SJSA1 (cell line): ENCODE results near the gene GPRIN1. TPM values are rescaled to one million over a fixed set of nuclear protein-coding genes. Genes with fewer than 3 reads are reported as not detected.

Experiments used
- DNase-seq, 2 experiments: peaks; one replicate each; pipeline ENCODE4 v3.0.0-alpha.2; 2015 to 2020; ENCODE audit warnings: low spot score in 2 of 2, low read depth in 1 of 2
- H3K27ac ChIP-seq: fragments of 250-450 bp; sonication (Bioruptor Pico); 2 replicates; pipeline ENCODE4 v1.5.1; 2020; ENCODE audit warnings: mild to moderate bottlenecking, moderate library complexity
- H3K27me3 ChIP-seq: fragments of 250-450 bp; sonication (Bioruptor Pico); replicated peaks from 2 replicates; pipeline ENCODE4 v1.5.1; 2020; ENCODE audit warnings: mild to moderate bottlenecking, moderate library complexity
- H3K36me3 ChIP-seq: fragments of 250-450 bp; sonication (Bioruptor Pico); 2 replicates; pipeline ENCODE4 v1.5.1; 2020; ENCODE audit warnings: mild to moderate bottlenecking
- H3K4me1 ChIP-seq: fragments of 250-450 bp; sonication (Bioruptor Pico); replicated peaks from 2 replicates; pipeline ENCODE4 v1.6.1; 2021; ENCODE audit warnings: mild to moderate bottlenecking
- H3K4me3 ChIP-seq: fragments of 250-450 bp; sonication (Bioruptor Pico); 2 replicates; pipeline ENCODE4 v1.5.1; 2020; ENCODE audit warnings: mild to moderate bottlenecking
- H3K9me3 ChIP-seq: fragments of 250-450 bp; sonication (Bioruptor Pico); replicated peaks from 2 replicates; pipeline ENCODE4 v1.5.1; 2020; ENCODE audit warnings: mild to moderate bottlenecking
- total RNA-seq: library from RNA; depleted of rRNA; stranded (reverse); fragments of >200 nt; shearing (Covaris generic); gene quantifications from 2 replicates; pipeline ENCODE4 v1.2.3, GENCODE V29; 2014; rRNA removed

The GPRIN1 gene
- total RNA-seq = 15.0 and 15.6 TPM in 2 replicates

DNA sequence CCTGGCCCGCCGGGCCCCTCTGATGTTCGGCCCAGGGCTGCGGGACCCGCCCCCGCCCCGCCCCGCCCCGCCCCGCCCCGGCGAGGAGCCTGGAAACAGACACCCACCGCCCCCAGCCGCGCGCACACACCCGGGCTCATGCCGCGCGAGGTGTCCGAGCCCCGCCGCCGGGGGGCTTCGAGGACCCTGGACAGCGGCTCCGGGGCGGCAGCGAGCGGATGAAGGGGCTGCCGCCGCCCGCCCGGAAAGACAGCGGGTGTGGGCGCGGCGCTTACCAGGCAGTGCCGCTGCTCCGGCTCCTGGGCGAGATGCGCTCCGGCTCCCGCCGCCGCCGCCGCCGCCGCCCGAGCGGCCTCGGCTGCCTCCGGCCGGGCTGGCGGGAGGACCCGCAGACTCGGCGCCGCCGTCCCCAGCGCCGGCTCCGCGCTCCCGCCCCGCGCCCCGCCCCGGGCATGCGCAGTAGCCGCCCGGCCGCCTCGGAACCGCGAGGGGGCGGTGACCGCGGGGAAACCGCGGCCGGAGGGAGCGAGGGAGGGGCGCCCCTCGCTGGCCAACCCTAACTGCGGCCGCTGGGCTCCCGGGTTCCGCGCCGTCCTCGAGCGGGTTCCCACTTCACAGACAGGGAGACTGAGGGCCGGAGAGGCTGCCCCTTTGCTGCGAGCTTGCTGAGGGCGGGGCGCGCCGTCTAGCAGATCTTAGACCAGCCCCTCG, at the start of gene GPRIN1:
Gene GPRIN1, minus strand, starts transcription at position 433 of the 711 bp plus-strand sequence. CDS start 10,322 bp downstream, outside the sequence.
- Histone ChIP-seq H3K4me3 (peak within 1 kb of the TSS; percentile 84), H3K36me3 (no peaks in the 10 kb centered on the region; the same call in none of the 2 replicates), H3K27ac (no peak within 1 kb of the TSS), H3K4me1 (peaks cover 27% of the 10 kb centered on the region), H3K27me3 (no peaks in the 10 kb centered on the region), H3K9me3 (no peaks in the 10 kb centered on the region)
- DNase-seq = peak; percentile 69 to 76

DNA sequence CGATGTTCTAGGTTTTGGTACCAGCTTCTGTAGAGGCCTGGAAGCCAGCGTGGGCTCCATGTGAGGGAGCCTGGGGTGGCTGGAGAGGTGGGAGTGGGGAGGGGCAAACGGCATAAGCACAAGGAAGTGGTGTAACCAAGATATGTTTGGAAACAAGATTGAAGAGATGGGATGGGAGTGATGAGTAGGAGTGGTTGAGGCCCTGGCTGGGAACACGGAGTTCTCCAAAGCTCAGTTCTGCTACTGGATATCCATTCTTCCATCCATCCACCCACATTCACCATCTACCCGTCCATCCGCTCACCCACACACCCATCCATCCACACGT, 49.5 kb upstream of the GPRIN1 start:
- Histone ChIP-seq H3K27me3 (peaks cover 24% of the 10 kb centered on the region), H3K36me3 (peaks cover 18% of the 10 kb centered on the region), H3K27ac (no peak overlapping the region), H3K9me3 (no peaks in the 10 kb centered on the region), H3K4me3 (no peak overlapping the region), H3K4me1 (peaks cover 13% of the 10 kb centered on the region)
- no peak for DNase-seq

DNA sequence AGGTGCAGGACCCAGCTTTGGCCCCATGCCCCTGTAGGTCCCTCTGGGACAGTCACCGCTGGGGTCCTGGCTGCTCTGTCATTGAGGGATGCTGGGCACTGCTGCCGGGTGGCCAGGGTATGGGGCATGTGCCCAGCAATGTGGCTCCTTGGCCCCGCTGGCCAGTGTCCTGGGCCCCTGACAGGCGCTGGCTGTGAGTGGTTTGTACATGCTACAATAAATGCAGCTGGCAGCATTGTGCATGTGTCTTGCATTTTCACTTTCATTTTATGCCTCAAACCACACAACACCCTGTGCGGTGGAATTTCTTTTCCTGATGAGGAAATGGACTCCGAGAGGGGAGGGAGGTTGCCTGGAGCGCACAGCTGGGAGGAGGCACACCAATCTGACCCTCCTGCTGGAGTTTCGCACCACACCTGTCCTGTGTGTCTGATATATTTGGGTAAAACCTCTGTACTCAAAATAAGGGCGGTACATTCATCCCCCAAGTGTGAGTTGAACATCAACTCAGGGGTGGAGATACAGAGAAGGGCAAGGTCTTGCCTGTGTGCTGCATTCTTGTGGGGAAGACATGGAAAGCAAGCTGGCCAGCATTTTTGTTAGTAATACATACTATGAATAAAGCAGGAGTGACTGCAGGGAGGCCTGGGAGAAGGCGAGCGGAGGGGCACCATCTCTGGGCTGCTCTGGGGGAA, 49.0 kb upstream of the GPRIN1 start:
- peak overlapping the region; percentile 3; the same call in 1 of the 2 replicates for H3K4me3 ChIP-seq
- H3K27ac ChIP-seq = no peak overlapping the region
- peaks cover 19% of the 10 kb centered on the region for H3K27me3 ChIP-seq

DNA sequence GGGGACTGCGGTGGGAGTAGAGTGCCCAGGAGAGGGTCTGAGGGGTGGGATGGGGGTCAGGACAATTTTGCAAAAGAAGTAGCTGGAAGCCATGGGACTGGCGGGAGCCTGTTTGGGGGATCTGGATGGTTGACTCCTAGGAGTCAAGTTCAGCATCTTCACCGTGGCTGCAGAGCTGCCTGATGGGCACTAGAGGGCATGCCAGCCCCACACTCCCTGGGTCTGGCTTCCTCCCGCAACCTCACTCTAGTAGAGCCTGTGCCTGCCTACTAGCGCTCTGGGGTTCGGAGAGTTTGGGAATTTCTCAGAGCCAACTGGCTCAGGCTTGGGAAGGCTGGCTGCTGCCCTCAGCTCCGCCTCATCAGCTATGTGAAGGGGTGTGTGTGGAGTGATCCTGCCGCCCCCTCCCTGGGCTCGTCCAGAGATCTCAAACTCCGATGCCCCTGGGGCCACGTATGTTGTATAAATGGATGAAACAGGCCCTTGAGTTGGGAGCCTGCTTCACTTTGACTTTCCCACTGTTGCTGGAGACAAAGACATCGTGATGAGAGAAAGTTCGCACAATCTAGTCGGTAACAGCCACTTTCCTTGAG, 48.1 kb upstream of the GPRIN1 start:
- Histone ChIP-seq H3K4me3 (no peak overlapping the region), H3K27me3 (peaks cover 10% of the 10 kb centered on the region), H3K27ac (no peak overlapping the region), H3K9me3 (no peaks in the 10 kb centered on the region), H3K4me1 (peaks cover 13% of the 10 kb centered on the region), H3K36me3 (peaks cover 29% of the 10 kb centered on the region)
- peak; percentile 63 to 82 for DNase-seq

More for the DNA sequence above, 49.0 kb upstream of the GPRIN1 start:
- Histone ChIP-seq H3K9me3 (no peaks in the 10 kb centered on the region), H3K36me3 (peaks cover 20% of the 10 kb centered on the region), H3K4me1 (peaks cover 13% of the 10 kb centered on the region)
- DNase-seq = peak in 1 of 2 experiments; percentile 71

DNA sequence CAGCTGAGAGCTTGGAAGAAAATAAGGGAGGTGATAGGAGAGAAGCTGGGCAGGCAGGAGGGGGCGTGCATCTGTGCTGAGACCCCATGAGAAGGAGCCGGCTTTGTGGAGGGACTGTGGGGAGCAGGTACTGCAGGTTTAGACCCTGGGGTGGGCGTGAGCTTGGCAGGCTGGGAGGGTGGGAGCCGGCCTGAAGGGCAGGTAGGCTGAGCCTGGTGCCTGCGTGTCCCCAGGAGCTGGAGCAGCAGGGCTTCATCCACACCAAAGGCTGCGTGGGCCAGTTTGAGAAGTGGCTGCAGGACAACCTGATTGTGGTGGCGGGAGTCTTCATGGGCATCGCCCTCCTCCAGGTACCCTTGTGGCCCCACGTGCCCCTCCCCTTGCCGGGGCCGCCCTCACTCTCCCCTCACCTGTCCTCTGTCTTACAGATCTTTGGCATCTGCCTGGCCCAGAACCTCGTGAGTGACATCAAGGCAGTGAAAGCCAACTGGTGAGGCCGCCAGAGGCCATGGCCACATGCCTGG, 46.6 kb upstream of the GPRIN1 start:
- no peak overlapping the region for H3K27ac ChIP-seq
- peaks cover 13% of the 10 kb centered on the region for H3K4me1 ChIP-seq
- H3K36me3 ChIP-seq = peaks cover 35% of the 10 kb centered on the region
- DNase-seq = no peak
- H3K4me3 ChIP-seq = no peak overlapping the region
- no peaks in the 10 kb centered on the region for H3K9me3 ChIP-seq
- H3K27me3 ChIP-seq = 0 out of 2 replicates have a peak, but pooled peaks cover 2% of the 10 kb centered on the region

DNA sequence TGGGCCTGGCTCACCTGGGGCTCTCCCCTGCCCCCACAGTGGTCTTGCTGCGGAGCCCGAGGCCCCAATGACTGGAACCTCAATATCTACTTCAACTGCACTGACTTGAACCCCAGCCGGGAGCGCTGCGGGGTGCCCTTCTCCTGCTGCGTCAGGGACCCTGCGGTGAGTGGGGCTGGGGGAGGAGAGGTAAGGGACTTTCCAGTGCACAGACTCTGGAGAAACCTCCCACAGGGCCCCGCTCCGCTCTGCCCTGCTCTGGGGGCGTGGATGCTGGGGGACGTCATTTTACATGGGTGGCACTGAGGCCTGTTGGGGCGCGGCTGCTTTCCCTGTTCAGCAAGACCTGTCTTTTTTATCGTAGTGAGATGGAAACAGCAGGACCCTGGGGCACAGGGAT, 44.9 kb upstream of the GPRIN1 start:
- Histone ChIP-seq H3K36me3 (peaks cover 35% of the 10 kb centered on the region), H3K4me1 (peaks cover 13% of the 10 kb centered on the region), H3K27me3 (no peaks in the 10 kb centered on the region), H3K27ac (no peak overlapping the region), H3K9me3 (no peaks in the 10 kb centered on the region), H3K4me3 (no peak overlapping the region)
- DNase-seq = no peak

DNA sequence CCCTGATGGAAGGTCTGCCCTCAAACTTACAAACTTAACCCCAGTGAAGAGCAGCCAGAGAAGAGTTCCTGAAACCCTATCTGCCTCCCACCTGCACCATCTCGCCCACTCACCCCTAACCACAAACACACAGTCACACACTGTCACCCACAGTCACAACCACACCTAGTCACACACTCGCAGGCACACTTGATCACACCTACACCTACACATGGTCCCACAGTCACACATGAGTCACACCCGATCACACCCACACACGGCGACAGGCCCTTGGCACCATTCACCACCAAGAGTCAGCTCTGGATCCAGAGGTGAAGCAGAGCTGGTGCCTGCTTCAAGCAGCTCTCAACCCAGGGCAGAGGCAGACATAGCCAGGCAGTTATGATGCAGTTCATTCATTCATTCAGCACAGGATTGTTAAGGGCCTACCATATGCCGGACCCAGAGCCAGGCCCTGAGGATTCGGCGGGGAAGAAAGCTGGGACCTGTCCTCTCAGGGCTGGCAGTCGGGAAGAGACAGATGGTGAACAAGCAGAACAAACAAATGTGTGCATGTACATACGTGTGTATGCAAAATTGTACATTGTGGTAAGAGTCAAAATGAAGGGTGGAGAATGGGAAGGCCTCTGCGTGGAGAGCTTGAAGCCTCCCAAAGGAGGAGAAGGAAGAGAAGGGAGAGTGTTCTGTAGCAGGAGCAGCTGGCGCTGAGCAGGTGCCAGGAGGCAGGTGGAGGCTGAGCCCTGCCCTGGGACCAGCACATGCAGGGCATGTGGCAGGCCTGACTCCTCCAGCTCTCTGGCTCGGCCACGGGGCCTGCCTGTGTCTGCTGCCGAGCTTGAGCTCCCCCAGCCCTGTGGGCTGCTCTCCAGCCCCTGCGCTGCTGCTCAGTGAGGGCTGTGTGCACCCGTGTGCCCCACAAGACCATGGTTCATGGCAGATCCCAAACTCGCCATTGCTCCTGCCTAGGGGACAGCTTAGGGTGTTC, 43.7 kb upstream of the GPRIN1 start:
- H3K27ac ChIP-seq = no peak overlapping the region
- no peaks in the 10 kb centered on the region for H3K27me3 ChIP-seq
- H3K4me1 ChIP-seq = peaks cover 9% of the 10 kb centered on the region
- no peak for DNase-seq
- H3K4me3 ChIP-seq = no peak overlapping the region
- H3K36me3 ChIP-seq = peaks cover 35% of the 10 kb centered on the region
- no peaks in the 10 kb centered on the region for H3K9me3 ChIP-seq

DNA sequence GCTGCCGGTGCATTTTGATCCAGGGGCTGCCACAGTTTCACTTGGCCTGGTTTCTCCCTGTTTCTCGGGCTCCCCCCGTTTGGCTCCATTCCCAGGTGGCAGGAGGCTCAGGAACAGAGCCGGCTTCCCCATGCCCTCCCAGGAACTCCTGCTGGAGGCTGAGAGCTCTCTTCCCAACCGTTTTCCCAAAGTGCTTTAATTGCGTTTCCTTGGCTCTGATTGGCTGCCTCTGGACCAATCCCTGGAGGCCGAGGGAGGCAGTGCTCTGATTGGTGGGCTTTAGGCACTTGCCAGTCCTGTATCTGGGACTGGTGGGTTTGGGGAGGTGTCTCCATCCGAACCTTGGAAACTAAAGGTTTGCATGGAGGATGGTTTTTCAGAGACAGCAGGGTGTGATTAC, 42.2 kb upstream of the GPRIN1 start:
- Histone ChIP-seq H3K4me1 (peaks cover 11% of the 10 kb centered on the region), H3K27ac (no peak overlapping the region), H3K9me3 (no peaks in the 10 kb centered on the region), H3K4me3 (no peak overlapping the region), H3K36me3 (peaks cover 29% of the 10 kb centered on the region), H3K27me3 (no peaks in the 10 kb centered on the region)
- DNase-seq = no peak

DNA sequence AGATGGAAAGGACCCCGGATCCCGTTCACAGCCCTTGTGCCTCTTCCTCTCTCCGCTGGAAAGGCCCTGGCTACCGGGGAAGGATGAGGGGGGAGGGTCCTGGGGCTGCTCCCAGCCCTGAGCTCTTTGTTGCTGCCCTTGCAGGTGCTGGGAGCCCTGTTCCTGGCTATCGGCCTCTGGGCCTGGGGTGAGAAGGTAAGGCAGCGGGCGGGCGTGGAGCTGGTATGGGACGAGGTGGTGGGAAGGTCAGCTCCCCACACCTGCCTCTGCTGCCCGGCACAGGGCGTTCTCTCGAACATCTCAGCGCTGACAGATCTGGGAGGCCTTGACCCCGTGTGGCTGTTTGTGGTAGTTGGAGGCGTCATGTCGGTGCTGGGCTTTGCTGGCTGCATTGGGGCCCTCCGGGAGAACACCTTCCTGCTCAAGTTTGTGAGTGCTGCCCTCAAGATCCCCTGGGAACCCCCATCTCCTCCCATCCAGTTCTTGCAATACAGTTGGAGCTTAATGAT, 41.6 kb upstream of the GPRIN1 start:
- no peaks in the 10 kb centered on the region for H3K27me3 ChIP-seq
- no peak overlapping the region for H3K4me3 ChIP-seq
- H3K36me3 ChIP-seq = peaks cover 23% of the 10 kb centered on the region
- H3K27ac ChIP-seq = no peak overlapping the region
- DNase-seq = no peak
- H3K4me1 ChIP-seq = peaks cover 15% of the 10 kb centered on the region
- H3K9me3 ChIP-seq = no peaks in the 10 kb centered on the region

DNA sequence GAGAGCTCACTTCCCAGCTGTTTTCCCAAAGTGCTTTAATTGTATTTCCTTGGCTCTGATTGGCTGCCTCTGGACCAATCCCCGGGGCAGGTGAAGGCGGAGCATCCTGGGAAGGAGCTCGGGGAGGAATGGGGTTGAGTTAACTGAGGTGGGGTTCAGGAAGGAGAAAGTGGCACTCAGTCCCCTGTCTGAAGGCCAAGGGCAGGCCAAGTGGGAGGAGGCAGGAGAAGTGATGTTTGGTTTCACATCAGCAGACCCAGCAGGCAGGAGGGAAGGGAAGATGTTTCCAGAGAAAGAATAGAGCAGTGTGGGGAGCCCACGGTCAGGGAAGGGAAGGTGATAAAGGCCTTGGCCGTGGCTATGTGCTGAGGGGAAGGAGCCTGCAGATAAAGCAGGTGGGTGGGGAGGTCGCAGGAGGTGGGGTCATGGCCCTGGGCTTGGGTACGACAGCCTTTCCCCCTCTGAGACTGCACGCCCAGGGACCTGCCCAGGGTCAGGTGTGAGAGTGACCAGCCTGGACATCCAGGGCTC, 40.5 kb upstream of the GPRIN1 start:
- Histone ChIP-seq H3K4me1 (peaks cover 16% of the 10 kb centered on the region), H3K4me3 (no peak overlapping the region), H3K27ac (no peak overlapping the region), H3K9me3 (no peaks in the 10 kb centered on the region), H3K27me3 (no peaks in the 10 kb centered on the region), H3K36me3 (peaks cover 23% of the 10 kb centered on the region)
- DNase-seq = no peak

DNA sequence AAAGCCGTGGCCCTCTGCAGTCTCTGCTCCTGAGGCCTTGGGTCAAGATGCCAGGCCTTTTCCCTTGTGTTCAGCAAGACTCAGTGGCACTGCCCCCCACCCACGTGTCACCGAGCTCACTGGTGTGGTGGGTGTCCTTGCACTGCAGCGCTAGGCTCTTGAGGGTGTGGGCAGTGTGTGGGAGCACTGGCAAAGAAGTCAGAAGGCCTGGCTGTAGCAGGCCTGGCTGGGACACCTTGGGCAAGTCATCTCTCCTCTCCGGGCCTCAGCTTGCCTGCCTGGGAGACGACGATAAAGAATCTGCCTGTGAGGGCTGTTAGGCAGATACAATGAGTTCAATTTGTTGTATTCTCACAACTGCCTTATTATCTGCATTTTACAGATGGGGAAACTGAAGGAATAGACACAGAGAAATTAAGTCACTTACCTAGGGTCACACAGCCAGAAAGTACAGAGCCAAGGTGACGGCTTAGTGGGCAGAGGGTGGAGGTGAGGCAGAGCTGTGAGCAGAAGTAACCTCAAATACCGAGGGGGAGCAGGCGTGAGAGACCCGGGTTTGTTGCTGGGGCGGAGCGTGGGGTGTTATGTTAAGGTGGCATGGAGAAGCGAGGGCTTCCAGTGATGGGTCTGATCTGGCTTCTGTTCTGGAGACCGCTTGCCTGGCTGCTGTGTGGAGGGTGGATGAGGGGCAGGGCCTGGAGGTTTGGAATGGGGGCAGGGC, 38.7 kb upstream of the GPRIN1 start:
- Histone ChIP-seq H3K9me3 (no peaks in the 10 kb centered on the region), H3K36me3 (peaks cover 12% of the 10 kb centered on the region), H3K4me3 (peak overlapping the region; percentile 57), H3K27me3 (no peaks in the 10 kb centered on the region), H3K4me1 (peaks cover 16% of the 10 kb centered on the region), H3K27ac (no peak overlapping the region)
- no peak for DNase-seq

DNA sequence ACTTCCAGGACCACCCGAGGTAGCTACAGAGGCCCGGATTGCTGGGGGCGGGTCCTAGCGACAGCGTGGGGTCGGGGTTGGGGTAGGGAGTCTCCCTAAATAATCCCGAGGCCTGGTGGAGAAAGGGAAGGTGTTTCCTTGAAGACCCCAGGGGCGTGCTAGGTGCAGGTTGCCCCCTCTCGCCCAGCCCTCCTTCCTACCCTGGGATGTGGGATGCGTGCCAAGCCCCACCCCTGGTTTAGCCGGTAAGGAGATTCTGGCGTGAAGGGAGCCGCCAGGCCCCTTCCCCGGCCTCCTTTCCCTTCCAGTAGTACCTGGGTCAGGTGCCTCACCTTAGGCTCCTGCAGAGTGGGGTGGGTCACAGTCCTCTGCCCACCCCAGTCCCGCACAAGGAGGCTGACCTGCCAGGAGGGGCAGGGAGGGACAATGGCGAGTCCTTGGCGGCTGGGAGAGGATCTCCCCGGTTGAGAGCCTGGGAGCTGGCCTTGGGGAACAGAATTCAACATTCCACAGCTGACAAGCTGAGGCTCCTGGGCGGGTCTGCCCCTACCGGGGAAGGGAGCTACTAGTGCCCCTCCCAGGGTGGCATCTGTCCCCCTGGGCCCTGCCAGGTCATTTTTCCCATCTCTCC, 38.0 kb upstream of the GPRIN1 start:
- H3K9me3 ChIP-seq = no peaks in the 10 kb centered on the region
- no peaks in the 10 kb centered on the region for H3K27me3 ChIP-seq
- peak overlapping the region; percentile 52; the same call in 1 of the 2 replicates for H3K27ac ChIP-seq
- H3K36me3 ChIP-seq = peaks cover 5% of the 10 kb centered on the region
- H3K4me1 ChIP-seq = peaks cover 16% of the 10 kb centered on the region
- H3K4me3 ChIP-seq = peak overlapping the region; percentile 57
- peak; percentile 63 to 76 for DNase-seq
